ENCODE results near the gene EPHA5.

GRCh38 chr4:65367306-65367705 is 303.0 kb downstream of the EPHA5 start:
- TF ChIP-seq CTCF (IDR thresholded peaks at IDR 0.05) (no peak), POLR2A (IDR thresholded peaks at IDR 0.05) (no peak), POLR2AphosphoS5 (IDR thresholded peaks at IDR 0.05; ENCODE audit: insufficient read depth in 1 of 2, low read depth in 1 of 2) (no peak)

Measured in vagina (tissue), 2 donors.